IMR-90 (cell line): ENCODE measurements around the gene SDF2L1. TPM values are rescaled to one million over a fixed set of nuclear protein-coding genes. Genes with fewer than 3 reads are reported as not detected.

Experiments used
- ATAC-seq: fragments of 200-7000 bp; cut with Tn5 transposase; 2 replicates; pipeline ENCODE4 v1.9.1; 2020; ENCODE audit warnings: low read depth, mild to moderate bottlenecking, moderate library complexity
- BruUV-seq: library from RNA; stranded (reverse); fragments of 400-500 nt; replicated peaks from 2 replicates; lab custom pipeline; 2021; lab: Mats Ljungman, UMichigan
- CTCF ChIA-PET: fragments of 300-600 bp; formaldehyde crosslinking; extraction: SDS; loops from one replicate; lab custom pipeline; 2021; ENCODE audit warnings: antibody characterized with exemption; lab: Yijun Ruan, JAX
- POLR2A ChIA-PET: fragments of 300-600 bp; sonication (Branson Sonifier 250); formaldehyde crosslinking; loops from one replicate; lab custom pipeline; 2022; ENCODE audit warnings: antibody characterized with exemption; ENCODE audit not compliant: unreplicated experiment; lab: Charles Lee
- DNase-seq: peaks from one replicate; pipeline ENCODE4 v3.0.0; 2013
- H2AFZ ChIP-seq: replicated peaks from 2 replicates; pipeline ENCODE3; 2013; ENCODE audit warnings: low read length, mild to moderate bottlenecking; ENCODE audit not compliant: poor library complexity
- H2AK5ac ChIP-seq: 2 replicates; pipeline ENCODE4 v1.6.1; 2013; ENCODE audit warnings: low read depth, low read length, inconsistent platforms
- H2AK9ac ChIP-seq: replicated peaks from 2 replicates; pipeline ENCODE3; 2013; ENCODE audit warnings: mild to moderate bottlenecking, low read depth, low read length, moderate library complexity; ENCODE audit not compliant: poor library complexity
- H2BK120ac ChIP-seq: 2 replicates; pipeline ENCODE4 v1.6.1; 2013; ENCODE audit warnings: low read depth, low read length, inconsistent platforms
- H2BK15ac ChIP-seq: 3 replicates; pipeline ENCODE4 v1.6.1; 2013; ENCODE audit warnings: low read depth, low read length, inconsistent platforms
- H2BK20ac ChIP-seq: 2 replicates; pipeline ENCODE4 v1.6.1; 2013; ENCODE audit warnings: low read depth, mild to moderate bottlenecking, inconsistent platforms, low read length, moderate library complexity
- H2BK5ac ChIP-seq: 2 replicates; pipeline ENCODE4 v1.6.1; 2013; ENCODE audit warnings: mild to moderate bottlenecking, low read depth, low read length, inconsistent platforms; ENCODE audit not compliant: poor library complexity, severe bottlenecking
- H3K14ac ChIP-seq: replicated peaks from 2 replicates; pipeline ENCODE4 v1.6.1; 2013; ENCODE audit warnings: low read depth, low read length, inconsistent platforms
- H3K18ac ChIP-seq: 2 replicates; pipeline ENCODE4 v1.6.1; 2013; ENCODE audit warnings: low read depth, low read length, control low read depth
- H3K23ac ChIP-seq: 2 replicates; pipeline ENCODE4 v1.6.1; 2013; ENCODE audit warnings: low read depth, low read length, inconsistent platforms
- H3K27ac ChIP-seq: 2 replicates; pipeline ENCODE4 v1.5.1; 2013; ENCODE audit warnings: mild to moderate bottlenecking, control low read depth, low read length; ENCODE audit not compliant: insufficient read depth
- H3K27me3 ChIP-seq: 2 replicates; pipeline ENCODE4 v1.6.1; 2013; ENCODE audit warnings: low read length; ENCODE audit not compliant: control insufficient read depth, insufficient read depth
- H3K36me3 ChIP-seq: 2 replicates; pipeline ENCODE4 v1.6.1; 2013; ENCODE audit warnings: low read length, mixed read lengths; ENCODE audit not compliant: control insufficient read depth, insufficient read depth
- H3K4ac ChIP-seq: 2 replicates; pipeline ENCODE4 v1.6.1; 2013; ENCODE audit warnings: low read depth, low read length, inconsistent platforms
- H3K4me1 ChIP-seq: 2 replicates; pipeline ENCODE4 v1.6.1; 2013; ENCODE audit warnings: low read length, mixed read lengths; ENCODE audit not compliant: control insufficient read depth, insufficient read depth
- H3K4me2 ChIP-seq: 2 replicates; pipeline ENCODE4 v1.6.1; 2013; ENCODE audit warnings: low read depth, mild to moderate bottlenecking, control low read depth, low read length, moderate library complexity
- H3K4me3 ChIP-seq: 2 replicates; pipeline ENCODE4 v1.5.1; 2013; ENCODE audit warnings: low read depth, mild to moderate bottlenecking, control low read depth, low read length, moderate library complexity; ENCODE audit not compliant: insufficient read depth
- H3K56ac ChIP-seq: 2 replicates; pipeline ENCODE4 v1.6.1; 2013; ENCODE audit warnings: low read length, inconsistent platforms; ENCODE audit not compliant: insufficient read depth; ENCODE audit errors: extremely low read depth
- H3K79me1 ChIP-seq, 2 experiments: 2 replicates each; pipeline ENCODE4 v1.6.1; 2013; ENCODE audit warnings: low read length in 2 of 2, inconsistent platforms in 1 of 2, low read depth in 1 of 2
- H3K9ac ChIP-seq: 2 replicates; pipeline ENCODE4 v1.6.1; 2013; ENCODE audit warnings: low read depth, low read length, control low read depth
- H3K9me1 ChIP-seq: 2 replicates; pipeline ENCODE4 v1.6.1; 2013; ENCODE audit warnings: low read length, inconsistent platforms; ENCODE audit not compliant: insufficient read depth
- H3K9me3 ChIP-seq: 2 replicates; pipeline ENCODE4 v1.6.1; 2013; ENCODE audit warnings: low read length; ENCODE audit not compliant: control insufficient read depth, insufficient read depth
- H4K20me1 ChIP-seq: 2 replicates; pipeline ENCODE4 v1.6.1; 2013; ENCODE audit warnings: low read length, inconsistent platforms; ENCODE audit not compliant: insufficient read depth
- H4K5ac ChIP-seq: 2 replicates; pipeline ENCODE4 v1.6.1; 2013; ENCODE audit warnings: mild to moderate bottlenecking, low read depth, low read length, control low read depth
- H4K8ac ChIP-seq, 2 experiments: 2 replicates each; pipeline ENCODE4 v1.6.1; 2013; ENCODE audit warnings: low read depth in 2 of 2, low read length in 2 of 2, control low read depth in 1 of 2, inconsistent platforms in 1 of 2
- H4K91ac ChIP-seq: 2 replicates; pipeline ENCODE4 v1.6.1; 2013; ENCODE audit warnings: low read depth, low read length, inconsistent platforms; ENCODE audit not compliant: insufficient read depth
- BHLHE40 ChIP-seq: fragments of 150-350 bp; IDR thresholded peaks from 2 replicates; pipeline ENCODE4 v1.6.1; 2016; ENCODE audit warnings: mild to moderate bottlenecking, low read depth, low read length
- CEBPB ChIP-seq: IDR thresholded peaks from 2 replicates; pipeline ENCODE4 v1.6.1; 2012; ENCODE audit warnings: low read depth, low read length, improper control_type of control experiment
- CTCF ChIP-seq: conservative IDR thresholded peaks from 2 replicates; pipeline ENCODE4 v1.5.1; 2012; ENCODE audit warnings: mild to moderate bottlenecking, low read depth, low read length, improper control_type of control experiment
- ELK1 ChIP-seq: fragments of 150-350 bp; IDR thresholded peaks from 2 replicates; pipeline ENCODE4 v1.6.1; 2016; ENCODE audit warnings: low read depth, mild to moderate bottlenecking, low read length, moderate library complexity, borderline replicate concordance
- FOS ChIP-seq: fragments of 150-350 bp; IDR thresholded peaks from 2 replicates; pipeline ENCODE4 v1.6.1; 2016; ENCODE audit warnings: low read depth, low read length
- MAFK ChIP-seq: IDR thresholded peaks from 2 replicates; pipeline ENCODE4 v1.6.1; 2012; ENCODE audit warnings: low read depth, low read length, improper control_type of control experiment
- MAZ ChIP-seq: IDR thresholded peaks from 2 replicates; pipeline ENCODE4 v1.6.1; 2012; ENCODE audit warnings: low read depth, mild to moderate bottlenecking, low read length, improper control_type of control experiment, moderate library complexity, borderline replicate concordance
- NFE2L2 ChIP-seq: fragments of 150-350 bp; IDR thresholded peaks from 2 replicates; pipeline ENCODE4 v1.6.1; 2016; ENCODE audit warnings: low read depth, mild to moderate bottlenecking, low read length
- POLR2A ChIP-seq: IDR thresholded peaks from 2 replicates; pipeline ENCODE4 v1.6.1; 2012; ENCODE audit warnings: mild to moderate bottlenecking, low read depth, low read length
- RAD21 ChIP-seq: IDR thresholded peaks from 2 replicates; pipeline ENCODE4 v1.6.1; 2012; ENCODE audit warnings: low read length, improper control_type of control experiment
- RCOR1 ChIP-seq: IDR thresholded peaks from 2 replicates; pipeline ENCODE4 v1.6.1; 2012; ENCODE audit warnings: mild to moderate bottlenecking, low read length, improper control_type of control experiment; ENCODE audit not compliant: insufficient replicate concordance
- RFX5 ChIP-seq: IDR thresholded peaks from 2 replicates; pipeline ENCODE4 v1.8.0; 2012; ENCODE audit warnings: low read depth, mild to moderate bottlenecking, low read length, moderate library complexity
- SMC3 ChIP-seq: fragments of 150-350 bp; IDR thresholded peaks from 2 replicates; pipeline ENCODE4 v1.6.1; 2016; ENCODE audit warnings: low read depth, mild to moderate bottlenecking, antibody characterized with exemption, low read length, moderate library complexity
- USF2 ChIP-seq: fragments of 150-350 bp; IDR thresholded peaks from 2 replicates; pipeline ENCODE4 v1.6.1; 2017; ENCODE audit warnings: mild to moderate bottlenecking, antibody characterized with exemption, low read length, low read depth
- WGBS, 2 experiments: methylation state at CpG; one replicate each; pipeline versions ENCODE4 v1.1.5 to v1.1.7; 2013; ENCODE audit warnings: missing lambda C conversion rate in 2 of 2; ENCODE audit not compliant: insufficient read length in 1 of 2; ENCODE audit errors: extremely low coverage in 2 of 2; 5-methylcytosine and 5-hydroxymethylcytosine counted together
- dilution Hi-C: fragments of 300-500 bp; cut with HindIII; formaldehyde crosslinking; loops from one replicate; pipeline ENCODE4 v1.14.3; 2018; ENCODE audit warnings: low sequenced_read_pairs; ENCODE audit not compliant: unreplicated experiment
- in situ Hi-C: fragments of 300-500 bp; cut with MboI; formaldehyde crosslinking; loops from 3 replicates; pipeline ENCODE4 v1.14.3; 2019; ENCODE audit warnings: low sequenced_read_pairs, inconsistent platforms, mixed read lengths
- intact Hi-C: fragments of 100-400 bp; cut with micrococcal nuclease; formaldehyde crosslinking; loops from 2 replicates; pipeline ENCODE4 v1.10.0; 2022
- polyA plus RNA-seq, 3 experiments: library from polyadenylated mRNA; depleted of rRNA; stranded (reverse); fragments of >200 nt; gene quantifications; 2 replicates each; pipeline ENCODE4 v1.2.3, GENCODE V29; 2012; ENCODE audit warnings: low replicate concordance in 1 of 3
- total RNA-seq: library from RNA; depleted of rRNA; stranded (reverse); fragments of >200 nt; gene quantifications from 2 replicates; pipeline ENCODE4 v1.2.3, GENCODE V29; 2012

SDF2L1 gene
- total and polyA plus RNA-seq, 2 of the 4 experiments (the other 2 are of a cell fraction), result 18.8 to 51.1 TPM

- H3K79me1 ChIP-seq, result peaks cover 6 to 27% of the 10 kb centered on the region in 2 experiments; a peak in 3 of 4 replicates
- DNase-seq (no peak), ATAC-seq (no peak)
- H3K4me3 ChIP-seq, result no peak overlapping the region
- no peak overlapping the region for H3K56ac ChIP-seq
- H3K36me3 ChIP-seq, result peaks cover 5% of the 10 kb centered on the region
- H3K18ac ChIP-seq, result no peak overlapping the region
- peak overlapping the region; percentile 46; the same call in 1 of the 2 replicates for H3K23ac ChIP-seq
- peak overlapping the region; percentile 90 for H3K4me2 ChIP-seq
- peak overlapping the region; percentile 56 for H2AFZ ChIP-seq
- H2BK5ac ChIP-seq, result no peak overlapping the region
- H2AK5ac ChIP-seq, result no peak overlapping the region
- intact Hi-C loops, result no loop called here
- H3K4ac ChIP-seq, result no peak overlapping the region
- no peak overlapping the region for H2BK120ac ChIP-seq
- no peak overlapping the region for H4K5ac ChIP-seq
- H4K91ac ChIP-seq, result no peak overlapping the region
- H2AK9ac ChIP-seq, result peak overlapping the region; percentile 69
- no peak overlapping the region for H2BK20ac ChIP-seq
- in situ Hi-C loops, result no loop called here
- no peaks in the 10 kb centered on the region for H3K9me3 ChIP-seq
- no peak overlapping the region for H3K14ac ChIP-seq
- H3K9ac ChIP-seq, result no peak overlapping the region
- peaks cover 1% of the 10 kb centered on the region; the same call in 1 of the 2 replicates for H3K4me1 ChIP-seq
- BruUV-seq, result no TSS peak
- peaks cover 5% of the 10 kb centered on the region for H3K9me1 ChIP-seq
- no peak overlapping the region for H4K8ac ChIP-seq
- H3K27ac ChIP-seq, result no peak overlapping the region
- H3K27me3 ChIP-seq, result no peaks in the 10 kb centered on the region
- WGBS, 2 experiments, result 90% methylated on average over 8 of the region's 22 CpGs; no CpG with 5 or more reads in 1 of the 2 experiments
- ChIA-PET CTCF (interaction anchor here (0.8 to 3.1 kb wide), 3 partner anchors 10 to 14 kb away, joined by 3 to 28 read pairs (median 3); partner anchors contain the start of gene YDJC), POLR2A (no interaction called here)
- H2BK15ac ChIP-seq, result no peak overlapping the region
- dilution Hi-C loops, result no loop called here
- H4K20me1 ChIP-seq, result peaks cover 14% of the 10 kb centered on the region
- TF ChIP-seq MAFK (no peak), FOS (no peak), BHLHE40 (no peak), ELK1 (no peak), CTCF (no peak), POLR2A (no peak), RCOR1 (no peak), RFX5 (no peak), MAZ (no peak), NFE2L2 (no peak), RAD21 (no peak), CEBPB (no peak), USF2 (no peak), SMC3 (no peak)
Observed at GRCh38 chr22:21643533-21644357, 1.6 kb downstream of the SDF2L1 start.
